HepG2 (cell line): ENCODE results near the gene DUOXA1. TPM values are rescaled to one million over a fixed set of nuclear protein-coding genes. Genes with fewer than 3 reads are reported as not detected.

Experiments used
- ARNT2 ChIP-seq: sonication (generic); formaldehyde crosslinking; IDR thresholded peaks from 2 replicates; pipeline ENCODE4 v1.8.0; 2022; ENCODE audit warnings: mild to moderate bottlenecking, low read depth, missing genetic modification reagents, moderate library complexity
- ARNTL ChIP-seq: sonication (generic); formaldehyde crosslinking; IDR thresholded peaks from 2 replicates; pipeline ENCODE4 v1.4.0; 2020; ENCODE audit warnings: mild to moderate bottlenecking, missing genetic modification reagents
- BCL3 ChIP-seq: sonication (generic); formaldehyde crosslinking; IDR thresholded peaks from 2 replicates; pipeline ENCODE4 v1.5.1; 2020; ENCODE audit warnings: mild to moderate bottlenecking, missing genetic modification reagents, moderate library complexity
- CBX1 ChIP-seq: IDR thresholded peaks from one replicate; pipeline ENCODE4 v1.6.1; 2016; ENCODE audit warnings: antibody characterized with exemption, low read depth
- CHCHD3 ChIP-seq: sonication (generic); formaldehyde crosslinking; IDR thresholded peaks from 2 replicates; pipeline ENCODE4 v1.8.0; 2022; ENCODE audit warnings: mild to moderate bottlenecking, missing genetic modification reagents, moderate library complexity
- DNMT1 ChIP-seq: sonication (generic); formaldehyde crosslinking; IDR thresholded peaks from 2 replicates; pipeline ENCODE4 v1.5.1; 2020; ENCODE audit warnings: mild to moderate bottlenecking, missing genetic modification reagents
- GATAD2A ChIP-seq: IDR thresholded peaks from 2 replicates; pipeline ENCODE4 v1.6.1; 2016
- MED1 ChIP-seq: sonication (generic); formaldehyde crosslinking; IDR thresholded peaks from 2 replicates; pipeline ENCODE4 v1.4.0; 2020; ENCODE audit warnings: missing genetic modification reagents
- MEIS2 ChIP-seq: sonication (generic); formaldehyde crosslinking; IDR thresholded peaks from 2 replicates; pipeline ENCODE4 v1.9.0; 2021; ENCODE audit warnings: mild to moderate bottlenecking, missing genetic modification reagents
- MLX ChIP-seq: IDR thresholded peaks from 2 replicates; pipeline ENCODE4 v1.6.1; 2016
- NFIC ChIP-seq: IDR thresholded peaks from 2 replicates; pipeline ENCODE4 v1.6.1; 2012; ENCODE audit warnings: mild to moderate bottlenecking, low read length, inconsistent platforms
- NR2C2 ChIP-seq: sonication (generic); formaldehyde crosslinking; IDR thresholded peaks from 2 replicates; pipeline ENCODE4 v1.4.0; 2020; ENCODE audit warnings: missing genetic modification reagents, mild to moderate bottlenecking, moderate library complexity, borderline replicate concordance
- RBFOX2 ChIP-seq: fragments of 200-400 bp; formaldehyde crosslinking; IDR thresholded peaks from 2 replicates; pipeline ENCODE4 v1.6.1; 2017; ENCODE audit warnings: low read depth, mild to moderate bottlenecking, low read length
- SOX13 ChIP-seq, 3 experiments: fragments of 450-650 bp in 1 of 3; sonication (generic) in 1 of 3; formaldehyde crosslinking in 1 of 3; IDR thresholded peaks in 2 of 3; conservative IDR thresholded peaks in 1 of 3; 2 replicates each; pipeline versions ENCODE4 v1.5.0 to v1.6.1; 2016 to 2020; ENCODE audit warnings: antibody characterized with exemption in 1 of 3, mild to moderate bottlenecking in 1 of 3, missing compliant biosample characterization in 1 of 3, missing genetic modification reagents in 1 of 3, moderate library complexity in 1 of 3
- XRCC5 ChIP-seq: fragments of 200-400 bp; formaldehyde crosslinking; optimal IDR thresholded peaks from 2 replicates; pipeline ENCODE3; 2017; ENCODE audit warnings: mild to moderate bottlenecking, low read length
- YEATS4 ChIP-seq: sonication (generic); formaldehyde crosslinking; IDR thresholded peaks from 2 replicates; pipeline ENCODE4 v1.4.0; 2020; ENCODE audit warnings: missing genetic modification reagents, borderline replicate concordance
- ZFY ChIP-seq: sonication (generic); formaldehyde crosslinking; IDR thresholded peaks from 2 replicates; pipeline ENCODE4 v1.4.0; 2020; ENCODE audit warnings: missing genetic modification reagents
- ZNF230 ChIP-seq: sonication (generic); formaldehyde crosslinking; IDR thresholded peaks from 2 replicates; pipeline ENCODE4 v1.4.0; 2020; ENCODE audit warnings: mild to moderate bottlenecking, missing genetic modification reagents
- ZNF234 ChIP-seq: sonication (generic); formaldehyde crosslinking; conservative IDR thresholded peaks from 2 replicates; pipeline ENCODE4 v1.5.1; 2020; ENCODE audit warnings: mild to moderate bottlenecking, missing genetic modification reagents
- ZNF274 ChIP-seq: sonication (generic); formaldehyde crosslinking; IDR thresholded peaks from 2 replicates; pipeline ENCODE4 v1.5.1; 2020; ENCODE audit warnings: mild to moderate bottlenecking, missing genetic modification reagents
- ZNF431 ChIP-seq: sonication (generic); formaldehyde crosslinking; IDR thresholded peaks from 2 replicates; pipeline ENCODE4 v1.9.0; 2022; ENCODE audit warnings: missing genetic modification reagents, low read depth, mild to moderate bottlenecking, borderline replicate concordance
- ZNF44 ChIP-seq: sonication (generic); formaldehyde crosslinking; IDR thresholded peaks from 2 replicates; pipeline ENCODE4 v1.5.1; 2020; ENCODE audit warnings: mild to moderate bottlenecking, missing genetic modification reagents
- ZNF574 ChIP-seq: sonication (generic); formaldehyde crosslinking; IDR thresholded peaks from 2 replicates; pipeline ENCODE4 v1.4.0; 2020; ENCODE audit warnings: missing genetic modification reagents
- polyA plus RNA-seq, 8 experiments: library from polyadenylated mRNA; depleted of rRNA in 3 of 8; stranded (reverse) in 7 of 8; unstranded in 1 of 8; fragments of >200 nt; fragmentation: Illumina TruSeq in 4 of 8; extraction: Trizol in 4 of 8; gene quantifications; 2 replicates each; pipeline versions ENCODE4 v1.2.1 to v1.2.3, GENCODE V29; 2011 to 2016; ENCODE audit warnings: low read depth in 4 of 8, missing spikeins in 1 of 8, mixed read lengths in 1 of 8; ENCODE audit not compliant: insufficient read depth in 1 of 8
- total RNA-seq, 5 experiments: library from RNA; depleted of rRNA; stranded (reverse); fragments of >200 nt; fragmentation: Illumina TruSeq; extraction: Trizol; gene quantifications; 2 replicates each; pipeline ENCODE4 v1.2.3, GENCODE V29; 2016; ENCODE audit warnings: low read depth in 1 of 5
- TF ChIP-seq, protein P1 (sequence below): sonication (generic); formaldehyde crosslinking; IDR thresholded peaks from 2 replicates; pipeline ENCODE4 v1.4.0; 2020; ENCODE audit warnings: mild to moderate bottlenecking, missing genetic modification reagents

The DUOXA1 gene
- total and polyA plus RNA-seq, 2 of the 13 experiments (the other 11 are each of a cell fraction or from before 2014, with no cell fraction given) = not detected

DNA sequence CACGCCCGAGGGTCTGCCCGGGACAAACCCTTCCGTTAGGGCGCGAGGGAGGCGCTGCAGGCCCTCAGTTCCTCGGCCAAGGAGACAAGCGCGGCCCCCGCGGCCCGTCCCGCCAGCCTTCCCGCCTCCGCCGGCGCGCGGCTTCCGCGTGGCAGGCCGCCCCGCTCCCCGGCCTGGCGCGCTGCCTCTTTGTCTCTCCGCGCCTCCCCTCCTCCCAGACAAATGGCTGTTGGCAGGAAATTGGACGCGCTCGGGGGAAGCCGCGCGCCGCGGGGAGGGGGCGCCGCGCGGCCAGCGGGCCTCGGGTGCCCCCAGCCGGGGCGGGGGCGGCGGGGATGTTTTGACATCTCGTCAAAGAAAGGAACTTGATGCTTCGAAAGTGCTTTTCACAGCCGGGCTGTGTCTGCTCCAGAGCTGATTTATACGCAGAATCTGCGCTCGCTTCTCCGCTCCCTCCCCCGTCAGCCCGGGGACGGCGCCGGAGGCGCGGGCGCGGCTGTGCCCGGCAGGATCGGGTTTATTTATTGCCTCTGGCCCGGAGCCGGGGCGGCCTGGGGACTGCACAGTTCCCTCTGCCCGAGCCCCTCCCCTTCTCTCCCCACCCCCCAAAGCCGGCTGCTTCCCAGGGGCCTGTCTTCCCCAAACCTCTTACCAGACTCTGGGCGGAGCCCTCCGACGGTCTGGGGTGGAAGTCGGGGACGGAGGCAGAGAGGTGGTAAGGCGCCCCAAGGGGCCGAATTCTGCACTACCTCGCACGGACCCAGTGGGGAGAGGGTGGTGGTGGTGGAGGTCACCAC, 37.4 kb upstream of the DUOXA1 start (continued):
- TF ChIP-seq, protein P1, sequence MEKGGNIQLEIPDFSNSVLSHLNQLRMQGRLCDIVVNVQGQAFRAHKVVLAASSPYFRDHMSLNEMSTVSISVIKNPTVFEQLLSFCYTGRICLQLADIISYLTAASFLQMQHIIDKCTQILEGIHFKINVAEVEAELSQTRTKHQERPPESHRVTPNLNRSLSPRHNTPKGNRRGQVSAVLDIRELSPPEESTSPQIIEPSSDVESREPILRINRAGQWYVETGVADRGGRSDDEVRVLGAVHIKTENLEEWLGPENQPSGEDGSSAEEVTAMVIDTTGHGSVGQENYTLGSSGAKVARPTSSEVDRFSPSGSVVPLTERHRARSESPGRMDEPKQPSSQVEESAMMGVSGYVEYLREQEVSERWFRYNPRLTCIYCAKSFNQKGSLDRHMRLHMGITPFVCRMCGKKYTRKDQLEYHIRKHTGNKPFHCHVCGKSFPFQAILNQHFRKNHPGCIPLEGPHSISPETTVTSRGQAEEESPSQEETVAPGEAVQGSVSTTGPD (CRISPR knock-in tag) = no peak
- TF ChIP-seq GATAD2A (CRISPR knock-in tag) (peak; percentile 60), SOX13 (IDR thresholded peaks at IDR 0.05) (no peak), SOX13 (CRISPR knock-in tag; conservative IDR thresholded peaks at IDR 0.05 in 1 of 2, IDR thresholded peaks at IDR 0.05 in 1 of 2) (no peak), ZNF431 (CRISPR knock-in tag) (0 out of 2 replicates have a peak, but pooled peaks have one; percentile 37), MLX (CRISPR knock-in tag) (no peak), ARNTL (no peak), ZFY (CRISPR knock-in tag) (peak; percentile 98), BCL3 (0 out of 2 replicates have a peak, but pooled peaks have one; percentile 23), YEATS4 (peak; percentile 80; the same call in 1 of the 2 replicates), XRCC5 (peak; percentile 80), ARNT2 (CRISPR knock-in tag) (peak; percentile 17; the same call in 1 of the 2 replicates), MEIS2 (CRISPR knock-in tag) (peak; percentile 37; the same call in 1 of the 2 replicates), NR2C2 (peak; percentile 54; the same call in 1 of the 2 replicates), DNMT1 (CRISPR knock-in tag) (no peak), MED1 (no peak), ZNF274 (CRISPR knock-in tag) (no peak), ZNF44 (no peak), NFIC (no peak), RBFOX2 (peak; percentile 82), ZNF230 (CRISPR knock-in tag) (no peak), CBX1 (peak; percentile 36), ZNF574 (peak; percentile 66), CHCHD3 (CRISPR knock-in tag) (no peak), ZNF234 (CRISPR knock-in tag) (no peak)
